Endothelial cell of umbilical vein (primary cell): ENCODE measurements around the gene UBR3.

Experiments used
- CTCF ChIP-seq, 2 donors: IDR thresholded peaks; 1 replicate in 1 of 2; 2 replicates in 1 of 2; pipeline ENCODE4 v1.5.1; 2011; ENCODE audit warnings: low read length in 2 of 2, mild to moderate bottlenecking in 2 of 2, moderate library complexity in 2 of 2, control low read depth in 1 of 2, inconsistent platforms in 1 of 2, low read depth in 1 of 2; ENCODE audit not compliant: insufficient read depth in 1 of 2; ENCODE audit errors: extremely low read depth in 1 of 2
- EZH2 ChIP-seq: IDR thresholded peaks from 2 replicates; pipeline ENCODE4 v1.6.1; 2012; ENCODE audit warnings: borderline replicate concordance, low read depth, mild to moderate bottlenecking, moderate library complexity, low read length, inconsistent platforms; ENCODE audit not compliant: severe bottlenecking
- FOS ChIP-seq: IDR thresholded peaks from 2 replicates; pipeline ENCODE4 v1.6.1; 2011; ENCODE audit warnings: mild to moderate bottlenecking, low read length, moderate library complexity, borderline replicate concordance; ENCODE audit not compliant: insufficient read depth
- GATA2 ChIP-seq: IDR thresholded peaks from 2 replicates; pipeline ENCODE4 v1.7.0; 2011; ENCODE audit warnings: low read depth, mild to moderate bottlenecking, moderate library complexity, mixed read lengths, low read length; ENCODE audit not compliant: insufficient read length, insufficient read depth
- MAX ChIP-seq: IDR thresholded peaks from 2 replicates; pipeline ENCODE4 v1.6.1; 2011; ENCODE audit not compliant: insufficient read depth, insufficient read length
- POLR2A ChIP-seq: IDR thresholded peaks from 2 replicates; pipeline ENCODE4 v1.6.1; 2012; ENCODE audit warnings: low read depth, mild to moderate bottlenecking, control low read depth, low read length

GRCh38 chr2:169887120-169887519 is 59.9 kb downstream of the UBR3 start:
- TF ChIP-seq CTCF (IDR thresholded peaks at IDR 0.05; ENCODE audit: extremely low read depth in 1 of 2, insufficient read depth in 1 of 2, low read depth in 1 of 2, low read length in 2 of 2) (no peak), EZH2 (no peak), MAX (no peak), POLR2A (no peak), GATA2 (no peak), FOS (no peak)
